Colonic mucosa (tissue), 4 donors: ENCODE data around the gene PRKN. TPM values are rescaled to one million over a fixed set of nuclear protein-coding genes. Genes with fewer than 3 reads are reported as not detected.

ENCODE experiments used
- DNase-seq: peaks from one replicate; pipeline ENCODE4 v3.0.0-alpha.2; 2020
- H3K27ac ChIP-seq: fragments of 200-600 bp; one replicate; pipeline ENCODE4 v1.8.0; 2021
- H3K27me3 ChIP-seq: fragments of 200-600 bp; one replicate; pipeline ENCODE4 v1.8.0; 2021
- H3K36me3 ChIP-seq: fragments of 200-600 bp; one replicate; pipeline ENCODE4 v1.8.0; 2021
- H3K4me1 ChIP-seq: fragments of 200-600 bp; one replicate; pipeline ENCODE4 v1.8.0; 2021; ENCODE audit warnings: mild to moderate bottlenecking
- H3K4me3 ChIP-seq: fragments of 200-600 bp; one replicate; pipeline ENCODE4 v1.8.0; 2021
- H3K9ac ChIP-seq, 2 donors: one replicate each; pipeline ENCODE4 v1.7.0; 2013; ENCODE audit warnings: control low read depth in 2 of 2, low read depth in 2 of 2, low read length in 2 of 2
- H3K9me3 ChIP-seq: fragments of 200-600 bp; one replicate; pipeline ENCODE4 v1.8.0; 2021
- CTCF ChIP-seq: fragments of 200-600 bp; IDR thresholded peaks from one replicate; pipeline ENCODE4 v1.8.0; 2022; ENCODE audit warnings: antibody characterized with exemption, mild to moderate bottlenecking
- intact Hi-C: fragments of 100-400 bp; cut with DNase I; formaldehyde crosslinking; loops from one replicate; pipeline ENCODE4 v1.14.1; 2022
- total RNA-seq, 2 donors: library from RNA; stranded (reverse); fragmentation: NEBNext Ultra II Directional in 1 of 2; extraction: Animal tissue kit (Norgen Biotek cat#: 25700) in 1 of 2; gene quantifications; one replicate each; pipeline ENCODE4 v1.2.1, GENCODE V29; 2021
- donor health status: healthy.
- donor health status: DM: no; HTN: no; CAD: no.
- donor health status: DM: no; HTN: no; CAD: no.

The PRKN gene
- total RNA-seq, 2 donors from 2014 or later: 3.7 to 8.1 TPM

- no peak overlapping the region for H3K4me3 ChIP-seq
Observed at GRCh38 chr6:161796681-161797080, 930.9 kb downstream of the PRKN start.

GRCh38 chr6:161792851-161793493 is 934.6 kb downstream of the PRKN start:
- Histone ChIP-seq H3K27ac (no peak overlapping the region), H3K4me3 (no peak overlapping the region), H3K9me3 (no peaks in the 10 kb centered on the region), H3K27me3 (no peaks in the 10 kb centered on the region), H3K4me1 (no peaks in the 10 kb centered on the region), H3K36me3 (no peaks in the 10 kb centered on the region), H3K9ac (no peak overlapping the region)
- DNase-seq: no peak
- intact Hi-C loops: no loop called here
- no peak for TF ChIP-seq CTCF

More at GRCh38 chr6:161796681-161797080, 930.9 kb downstream of the PRKN start:
- H3K36me3 ChIP-seq: no peaks in the 10 kb centered on the region
- no peak overlapping the region for H3K9ac ChIP-seq
- H3K9me3 ChIP-seq: no peaks in the 10 kb centered on the region
- TF ChIP-seq CTCF: no peak
- H3K27ac ChIP-seq: no peak overlapping the region
- H3K4me1 ChIP-seq: no peaks in the 10 kb centered on the region
- H3K27me3 ChIP-seq: no peaks in the 10 kb centered on the region
- intact Hi-C loops: no loop called here
- no peak for DNase-seq

GRCh38 chr6:161788531-161788930 is 939.0 kb downstream of the PRKN start:
- TF ChIP-seq CTCF: no peak
- no peak overlapping the region for H3K4me3 ChIP-seq
- H3K27ac ChIP-seq: no peak overlapping the region
- H3K27me3 ChIP-seq: no peaks in the 10 kb centered on the region
- no peaks in the 10 kb centered on the region for H3K9me3 ChIP-seq
- H3K9ac ChIP-seq: no peak overlapping the region
- no peak for DNase-seq
- H3K4me1 ChIP-seq: no peaks in the 10 kb centered on the region
- no peaks in the 10 kb centered on the region for H3K36me3 ChIP-seq
- intact Hi-C loops: no loop called here

- Histone ChIP-seq H3K9ac (no peak overlapping the region), H3K4me1 (no peaks in the 10 kb centered on the region), H3K36me3 (no peaks in the 10 kb centered on the region), H3K9me3 (no peaks in the 10 kb centered on the region), H3K27me3 (no peaks in the 10 kb centered on the region), H3K4me3 (no peak overlapping the region), H3K27ac (no peak overlapping the region)
- no peak for TF ChIP-seq CTCF
- DNase-seq: no peak
- intact Hi-C loops: no loop called here
Observed at GRCh38 chr6:161772176-161772575, 955.4 kb downstream of the PRKN start.

GRCh38 chr6:161761966-161762365 is 965.6 kb downstream of the PRKN start:
- no peak for TF ChIP-seq CTCF
- Histone ChIP-seq H3K9me3 (no peaks in the 10 kb centered on the region), H3K9ac (no peak overlapping the region), H3K27ac (no peak overlapping the region), H3K4me3 (no peak overlapping the region), H3K36me3 (no peaks in the 10 kb centered on the region), H3K27me3 (no peaks in the 10 kb centered on the region), H3K4me1 (no peaks in the 10 kb centered on the region)
- DNase-seq: no peak
- intact Hi-C loops: no loop called here
